ENCODE measurements around the gene FKTN.

DNA sequence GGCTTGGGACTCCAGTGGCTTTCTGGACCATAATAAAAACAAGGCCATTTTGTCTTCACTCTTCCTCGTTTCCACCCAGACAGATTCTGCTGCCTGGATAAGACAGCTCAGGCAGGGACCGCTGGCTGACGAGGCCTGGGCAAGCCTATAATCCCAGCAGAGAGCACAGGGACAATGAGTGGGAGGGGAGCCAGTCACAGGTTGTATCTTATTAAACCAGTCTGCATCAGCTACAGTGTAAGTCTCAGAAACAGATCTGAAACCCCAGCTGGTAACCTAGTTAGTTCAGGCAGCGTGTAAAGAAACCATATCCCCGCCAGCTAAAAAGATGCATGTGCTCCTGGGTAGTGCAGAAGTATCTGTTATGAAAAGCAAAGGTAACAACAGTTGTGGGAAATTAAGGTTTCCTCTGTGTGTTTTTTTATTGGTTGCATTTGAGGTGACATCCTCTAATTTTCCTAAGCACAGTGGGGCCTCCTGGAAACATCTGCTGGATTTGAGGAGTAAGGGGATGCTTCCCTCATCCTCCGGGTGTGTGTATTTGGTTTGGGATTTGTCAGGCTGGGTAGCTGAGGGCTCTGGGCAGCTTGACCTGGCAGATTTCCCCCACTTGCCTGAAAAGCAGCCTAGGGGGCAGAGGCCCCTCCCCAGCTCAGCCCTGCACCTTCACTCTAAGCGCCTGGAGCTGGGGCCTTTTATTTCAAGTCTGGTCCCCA lies 89.1 kb downstream of the FKTN start:
- TF ChIP-seq, protein P1, sequence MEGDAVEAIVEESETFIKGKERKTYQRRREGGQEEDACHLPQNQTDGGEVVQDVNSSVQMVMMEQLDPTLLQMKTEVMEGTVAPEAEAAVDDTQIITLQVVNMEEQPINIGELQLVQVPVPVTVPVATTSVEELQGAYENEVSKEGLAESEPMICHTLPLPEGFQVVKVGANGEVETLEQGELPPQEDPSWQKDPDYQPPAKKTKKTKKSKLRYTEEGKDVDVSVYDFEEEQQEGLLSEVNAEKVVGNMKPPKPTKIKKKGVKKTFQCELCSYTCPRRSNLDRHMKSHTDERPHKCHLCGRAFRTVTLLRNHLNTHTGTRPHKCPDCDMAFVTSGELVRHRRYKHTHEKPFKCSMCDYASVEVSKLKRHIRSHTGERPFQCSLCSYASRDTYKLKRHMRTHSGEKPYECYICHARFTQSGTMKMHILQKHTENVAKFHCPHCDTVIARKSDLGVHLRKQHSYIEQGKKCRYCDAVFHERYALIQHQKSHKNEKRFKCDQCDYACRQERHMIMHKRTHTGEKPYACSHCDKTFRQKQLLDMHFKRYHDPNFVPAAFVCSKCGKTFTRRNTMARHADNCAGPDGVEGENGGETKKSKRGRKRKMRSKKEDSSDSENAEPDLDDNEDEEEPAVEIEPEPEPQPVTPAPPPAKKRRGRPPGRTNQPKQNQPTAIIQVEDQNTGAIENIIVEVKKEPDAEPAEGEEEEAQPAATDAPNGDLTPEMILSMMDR (IDR thresholded peaks at IDR 0.05): no peak
- no peak for TF ChIP-seq POLR2A (IDR thresholded peaks at IDR 0.05)
